ENCODE data around the gene TSPAN14. TPM values are rescaled to one million over a fixed set of nuclear protein-coding genes. Genes with fewer than 3 reads are reported as not detected.
A peak's percentile ranks its signal among the peaks of the same experiment; 100 is the strongest.
"Not testable (repeated sequence)": the region's sequence is repeated elsewhere in the genome, so short reads cannot be mapped to it uniquely, and the experiment has no call there.

The TSPAN14 gene
- total and polyA plus RNA-seq, 2 donors (not counting 1 experiment from before 2014, with no cell fraction given), result 12.1 to 50.0 TPM

GRCh38 chr10:80477813-80478212, 23.7 kb downstream of the TSPAN14 start:
- Histone ChIP-seq H3K79me2 (ENCODE audit: control insufficient read depth, insufficient read depth, low read length) (peaks cover 28% of the 10 kb centered on the region), H3K9me3 (ENCODE audit: control insufficient read depth, insufficient read depth, low read depth, low read length) (no peaks in the 10 kb centered on the region), H2AFZ (ENCODE audit: low read length) (no peak overlapping the region), H3K4me3 (replicated peaks in 1 of 4; ENCODE audit: control extremely low read depth in 1 of 4, insufficient read depth in 1 of 4, low read depth in 3 of 4, low read length in 4 of 4) (no peak overlapping the region), H3K27ac (ENCODE audit: insufficient read depth, low read length) (peak overlapping the region; percentile 41), H3K4me1 (ENCODE audit: control insufficient read depth, extremely low read depth, insufficient read depth, low read length) (peaks cover 21% of the 10 kb centered on the region), H3K4me2 (ENCODE audit: extremely low read depth, insufficient read depth, low read length) (no peak overlapping the region), H3K36me3 (ENCODE audit: control insufficient read depth, insufficient read depth, low read length) (no peaks in the 10 kb centered on the region), H3K9ac (ENCODE audit: insufficient read depth, low read length) (no peak overlapping the region), H4K20me1 (ENCODE audit: control insufficient read depth, extremely low read depth, insufficient read depth, low read length) (no peaks in the 10 kb centered on the region), H3K27me3 (ENCODE audit: control insufficient read depth, insufficient read depth, low read length) (no peaks in the 10 kb centered on the region)
- DNase-seq (ENCODE audit: low read depth in 2 of 2), result peak; percentile 92
- TF ChIP-seq CTCF (conservative IDR thresholded peaks at IDR 0.05 in 1 of 2, IDR thresholded peaks at IDR 0.05 in 1 of 2; ENCODE audit: low read depth in 1 of 2, low read length in 2 of 2) (no peak), EZH2 (IDR thresholded peaks at IDR 0.05; ENCODE audit: low read length, missing control alignments) (no peak)

- H3K79me2 ChIP-seq (ENCODE audit: control insufficient read depth, insufficient read depth, low read length), result peaks cover 18% of the 10 kb centered on the region
- H3K9ac ChIP-seq (ENCODE audit: insufficient read depth, low read length); H3K27me3 ChIP-seq (ENCODE audit: control insufficient read depth, insufficient read depth, low read length); H3K4me1 ChIP-seq (ENCODE audit: control insufficient read depth, extremely low read depth, insufficient read depth, low read length); DNase-seq (ENCODE audit: low read depth in 2 of 2); H3K36me3 ChIP-seq (ENCODE audit: control insufficient read depth, insufficient read depth, low read length); H4K20me1 ChIP-seq (ENCODE audit: control insufficient read depth, extremely low read depth, insufficient read depth, low read length); H3K9me3 ChIP-seq (ENCODE audit: control insufficient read depth, insufficient read depth, low read depth, low read length); H3K27ac ChIP-seq (ENCODE audit: insufficient read depth, low read length); H3K4me3 ChIP-seq (replicated peaks in 1 of 4; ENCODE audit: control extremely low read depth in 1 of 4, insufficient read depth in 1 of 4, low read depth in 3 of 4, low read length in 4 of 4); H2AFZ ChIP-seq (ENCODE audit: low read length); H3K4me2 ChIP-seq (ENCODE audit: extremely low read depth, insufficient read depth, low read length): not testable (repeated sequence)
These were observed 26.3 kb downstream of the TSPAN14 start for GRCh38 chr10:80480373-80480772.

- TF ChIP-seq CTCF (conservative IDR thresholded peaks at IDR 0.05 in 1 of 2, IDR thresholded peaks at IDR 0.05 in 1 of 2; ENCODE audit: low read depth in 1 of 2, low read length in 2 of 2) (no peak), EZH2 (IDR thresholded peaks at IDR 0.05; ENCODE audit: low read length, missing control alignments) (no peak)
- H3K4me3 ChIP-seq (replicated peaks in 1 of 4; ENCODE audit: control extremely low read depth in 1 of 4, insufficient read depth in 1 of 4, low read depth in 3 of 4, low read length in 4 of 4), result no peak overlapping the region
- H2AFZ ChIP-seq (ENCODE audit: low read length), result no peak overlapping the region
- no peak overlapping the region for H3K9ac ChIP-seq (ENCODE audit: insufficient read depth, low read length)
- H3K79me2 ChIP-seq (ENCODE audit: control insufficient read depth, insufficient read depth, low read length), result peaks cover 19% of the 10 kb centered on the region
- no peaks in the 10 kb centered on the region for H3K9me3 ChIP-seq (ENCODE audit: control insufficient read depth, insufficient read depth, low read depth, low read length)
- no peak for DNase-seq (ENCODE audit: low read depth in 2 of 2)
- H3K4me2 ChIP-seq (ENCODE audit: extremely low read depth, insufficient read depth, low read length), result no peak overlapping the region
- H3K36me3 ChIP-seq (ENCODE audit: control insufficient read depth, insufficient read depth, low read length), result no peaks in the 10 kb centered on the region
- H3K27me3 ChIP-seq (ENCODE audit: control insufficient read depth, insufficient read depth, low read length), result no peaks in the 10 kb centered on the region
- no peaks in the 10 kb centered on the region for H3K4me1 ChIP-seq (ENCODE audit: control insufficient read depth, extremely low read depth, insufficient read depth, low read length)
- H3K27ac ChIP-seq (ENCODE audit: insufficient read depth, low read length), result no peak overlapping the region
- no peaks in the 10 kb centered on the region for H4K20me1 ChIP-seq (ENCODE audit: control insufficient read depth, extremely low read depth, insufficient read depth, low read length)
These were observed 26.7 kb downstream of the TSPAN14 start for GRCh38 chr10:80480852-80481251.
